ENCODE results near the gene SPATS1.

Gene SPATS1

GRCh38 chr6:44390158-44390683 lies 47.8 kb downstream of the SPATS1 start:
- DNase-seq = no peak
